ENCODE measurements around the gene UPK1A.

DNA sequence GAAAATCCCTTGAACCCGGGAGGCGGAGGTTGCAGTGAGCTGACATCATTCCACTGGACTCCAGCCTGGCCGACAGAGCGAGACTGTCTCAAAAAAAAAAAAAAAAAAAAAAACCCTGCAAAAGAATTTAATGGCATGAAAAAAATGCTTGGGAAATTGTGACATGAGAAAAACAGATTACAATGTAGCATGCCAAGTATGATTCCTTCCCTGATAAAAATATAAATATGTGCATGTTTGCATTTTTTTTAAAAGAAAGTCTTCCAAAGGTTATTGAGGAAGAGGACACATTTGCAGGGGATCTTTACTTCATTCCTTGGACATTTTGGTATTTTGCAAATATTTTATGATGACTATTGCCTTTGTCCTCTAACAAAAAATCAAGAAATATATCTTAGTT lies 23.5 kb downstream of the UPK1A start:
- TF ChIP-seq, protein P1, sequence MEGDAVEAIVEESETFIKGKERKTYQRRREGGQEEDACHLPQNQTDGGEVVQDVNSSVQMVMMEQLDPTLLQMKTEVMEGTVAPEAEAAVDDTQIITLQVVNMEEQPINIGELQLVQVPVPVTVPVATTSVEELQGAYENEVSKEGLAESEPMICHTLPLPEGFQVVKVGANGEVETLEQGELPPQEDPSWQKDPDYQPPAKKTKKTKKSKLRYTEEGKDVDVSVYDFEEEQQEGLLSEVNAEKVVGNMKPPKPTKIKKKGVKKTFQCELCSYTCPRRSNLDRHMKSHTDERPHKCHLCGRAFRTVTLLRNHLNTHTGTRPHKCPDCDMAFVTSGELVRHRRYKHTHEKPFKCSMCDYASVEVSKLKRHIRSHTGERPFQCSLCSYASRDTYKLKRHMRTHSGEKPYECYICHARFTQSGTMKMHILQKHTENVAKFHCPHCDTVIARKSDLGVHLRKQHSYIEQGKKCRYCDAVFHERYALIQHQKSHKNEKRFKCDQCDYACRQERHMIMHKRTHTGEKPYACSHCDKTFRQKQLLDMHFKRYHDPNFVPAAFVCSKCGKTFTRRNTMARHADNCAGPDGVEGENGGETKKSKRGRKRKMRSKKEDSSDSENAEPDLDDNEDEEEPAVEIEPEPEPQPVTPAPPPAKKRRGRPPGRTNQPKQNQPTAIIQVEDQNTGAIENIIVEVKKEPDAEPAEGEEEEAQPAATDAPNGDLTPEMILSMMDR (IDR thresholded peaks at IDR 0.05; ENCODE audit: extremely low read depth in 1 of 2, insufficient read depth in 1 of 2, low read depth in 1 of 2, low read length in 2 of 2), result no peak
- TF ChIP-seq JUN (IDR thresholded peaks at IDR 0.05; ENCODE audit: borderline replicate concordance, insufficient read depth, insufficient read length, low read depth) (no peak), POLR2A (IDR thresholded peaks at IDR 0.05; ENCODE audit: low read depth, low read length) (no peak), POLR2AphosphoS5 (IDR thresholded peaks at IDR 0.05; ENCODE audit: insufficient read depth, low read depth, low read length) (no peak), EZH2 (IDR thresholded peaks at IDR 0.05; ENCODE audit: borderline replicate concordance, low read depth, low read length, severe bottlenecking) (no peak)
